K562 (cell line): ENCODE results near the gene GEMIN7. TPM values are rescaled to one million over a fixed set of nuclear protein-coding genes. Genes with fewer than 3 reads are reported as not detected.

ENCODE experiments used
- ATF1 ChIP-seq, 2 experiments: fragments of 450-650 bp in 1 of 2; IDR thresholded peaks; 2 replicates each; pipeline ENCODE4 v1.6.1; 2016; ENCODE audit warnings: missing compliant biosample characterization in 1 of 2, missing genetic modification characterization in 1 of 2
- CAMTA2 ChIP-seq: fragments of 250-450 bp; sonication (Bioruptor Pico); conservative IDR thresholded peaks from 2 replicates; pipeline ENCODE4 v1.5.1; 2022
- CBX8 ChIP-seq: fragments of 200-600 bp; sonication (generic); IDR thresholded peaks from 2 replicates; pipeline ENCODE4 v1.6.1; 2012; ENCODE audit warnings: borderline replicate concordance, mixed run types, low read depth, mild to moderate bottlenecking, moderate library complexity, mixed read lengths, low read length, control low read depth, inconsistent platforms; ENCODE audit not compliant: poor library complexity, severe bottlenecking; ENCODE audit errors: extremely low read depth
- CXXC5 ChIP-seq: fragments of 250-450 bp; sonication (Bioruptor Pico); IDR thresholded peaks from 2 replicates; pipeline ENCODE4 v1.8.0; 2022; ENCODE audit warnings: inconsistent platforms, mild to moderate bottlenecking, moderate library complexity
- FOS ChIP-seq: IDR thresholded peaks from 3 replicates; pipeline ENCODE4 v1.6.1; 2011; ENCODE audit not compliant: insufficient read length; ENCODE audit errors: extremely low read depth
- FOXP1 ChIP-seq: sonication (generic); formaldehyde crosslinking; IDR thresholded peaks from 2 replicates; pipeline ENCODE4 v1.8.0; 2022; ENCODE audit warnings: mild to moderate bottlenecking, missing genetic modification reagents
- HOXB6 ChIP-seq: fragments of 250-450 bp; sonication (Bioruptor Pico); IDR thresholded peaks from 2 replicates; pipeline ENCODE4 v1.5.1; 2022; ENCODE audit warnings: mild to moderate bottlenecking, borderline replicate concordance
- IRF1 ChIP-seq: sonication (generic); formaldehyde crosslinking; IDR thresholded peaks from 2 replicates; pipeline ENCODE4 v1.8.0; 2022; ENCODE audit warnings: missing genetic modification reagents, mild to moderate bottlenecking, borderline replicate concordance
- IRF9 ChIP-seq: fragments of 450-650 bp; IDR thresholded peaks from 2 replicates; pipeline ENCODE4 v1.6.1; 2016; ENCODE audit warnings: missing biosample characterization, missing genetic modification characterization
- KAT2B ChIP-seq: IDR thresholded peaks from one replicate; pipeline ENCODE4 v1.6.1; 2012; ENCODE audit warnings: low read depth, mild to moderate bottlenecking, control low read depth, inconsistent platforms, low read length, moderate library complexity
- KDM2B ChIP-seq: fragments of 250-450 bp; sonication (Bioruptor Pico); IDR thresholded peaks from 2 replicates; pipeline ENCODE4 v1.8.0; 2021; ENCODE audit warnings: mild to moderate bottlenecking, moderate library complexity
- PTRF ChIP-seq: fragments of 450-650 bp; IDR thresholded peaks from 2 replicates; pipeline ENCODE4 v1.6.1; 2016; ENCODE audit warnings: mild to moderate bottlenecking, missing genetic modification characterization, missing compliant biosample characterization
- RCOR1 ChIP-seq, 2 experiments: IDR thresholded peaks; 2 replicates each; pipeline ENCODE4 v1.6.1; 2012; ENCODE audit warnings: low read depth in 2 of 2, low read length in 2 of 2, borderline replicate concordance in 1 of 2, improper control_type of control experiment in 1 of 2
- SRSF1 ChIP-seq: fragments of 200-400 bp; formaldehyde crosslinking; IDR thresholded peaks from 2 replicates; pipeline ENCODE4 v1.6.1; 2017; ENCODE audit warnings: mild to moderate bottlenecking, low read depth, low read length, moderate library complexity
- TAL1 ChIP-seq: fragments of 450-650 bp; IDR thresholded peaks from 2 replicates; pipeline ENCODE4 v1.6.1; 2016; ENCODE audit warnings: mild to moderate bottlenecking
- TBL1XR1 ChIP-seq, 2 experiments: IDR thresholded peaks; 2 replicates each; pipeline ENCODE4 v1.6.1; 2012; ENCODE audit warnings: improper control_type of control experiment in 2 of 2, low read length in 2 of 2, mild to moderate bottlenecking in 1 of 2
- THRAP3 ChIP-seq: fragments of 450-650 bp; IDR thresholded peaks from 2 replicates; pipeline ENCODE4 v1.6.1; 2016; ENCODE audit warnings: mild to moderate bottlenecking, inconsistent platforms, borderline replicate concordance
- XRCC3 ChIP-seq: fragments of 450-650 bp; IDR thresholded peaks from 2 replicates; pipeline ENCODE4 v1.6.1; 2017; ENCODE audit warnings: mild to moderate bottlenecking, moderate library complexity
- YY1 ChIP-seq, 3 experiments: IDR thresholded peaks; 2 replicates each; pipeline ENCODE4 v1.6.1; 2011; ENCODE audit warnings: low read length in 2 of 3, mild to moderate bottlenecking in 2 of 3, moderate library complexity in 2 of 3, borderline replicate concordance in 1 of 3, control low read depth in 1 of 3, low read depth in 1 of 3; ENCODE audit not compliant: insufficient read depth in 3 of 3, insufficient replicate concordance in 2 of 3, control insufficient read depth in 1 of 3, insufficient read length in 1 of 3; ENCODE audit errors: extremely low read depth in 1 of 3
- ZFX ChIP-seq: sonication (generic); formaldehyde crosslinking; IDR thresholded peaks from 2 replicates; pipeline ENCODE4 v1.8.0; 2022; ENCODE audit warnings: mild to moderate bottlenecking, missing genetic modification reagents, moderate library complexity
- ZNF121 ChIP-seq: sonication (generic); formaldehyde crosslinking; conservative IDR thresholded peaks from 2 replicates; pipeline ENCODE4 v1.8.0; 2022; ENCODE audit warnings: missing genetic modification reagents
- ZNF143 ChIP-seq: sonication (generic); formaldehyde crosslinking; IDR thresholded peaks from 2 replicates; pipeline ENCODE4 v1.9.0; 2022; ENCODE audit warnings: mild to moderate bottlenecking, missing genetic modification reagents
- ZNF696 ChIP-seq: fragments of 250-450 bp; sonication (Bioruptor Pico); conservative IDR thresholded peaks from 2 replicates; pipeline ENCODE4 v1.4.0; 2020; ENCODE audit warnings: mild to moderate bottlenecking, moderate library complexity
- ZNF79 ChIP-seq: fragments of 250-450 bp; sonication (Bioruptor Pico); IDR thresholded peaks from 2 replicates; pipeline ENCODE4 v1.4.0; 2020; ENCODE audit warnings: low read depth, mild to moderate bottlenecking, moderate library complexity
- polyA plus RNA-seq, 8 experiments: library from polyadenylated mRNA; depleted of rRNA in 4 of 8; stranded (reverse) in 5 of 8; unstranded in 3 of 8; fragments of >200 nt; fragmentation: Nextera tagmentation in 2 of 8; fragmentation: Illumina TruSeq in 1 of 8; extraction: Ambion mirVana in 2 of 8; extraction: Trizol in 1 of 8; gene quantifications; 2 replicates each; pipeline versions ENCODE4 v1.2.1 to v1.2.3, GENCODE V29; 2011 to 2014; ENCODE audit warnings: inconsistent platforms in 1 of 8, missing spikeins in 1 of 8
- total RNA-seq, 7 experiments: library from RNA; depleted of rRNA in 6 of 7; stranded (reverse); fragments of >200 nt in 6 of 7; fragmentation: Illumina TruSeq in 2 of 7; extraction: Trizol in 2 of 7; gene quantifications; 2 replicates each; pipeline versions ENCODE4 v1.2.1 to v1.2.3, GENCODE V29; 2011 to 2021; ENCODE audit warnings: low replicate concordance in 1 of 7

The GEMIN7 gene
- total and polyA plus RNA-seq, 9 of the 15 experiments (the other 6 are each of a cell fraction or from before 2014, with no cell fraction given), result 23.1 to 124 (median 54.9) TPM

- TF ChIP-seq TAL1, result no peak
- TF ChIP-seq FOXP1 (CRISPR knock-in tag), result no peak
- peak; percentile 31 for TF ChIP-seq CXXC5 (CRISPR knock-in tag)
- TF ChIP-seq KAT2B, result no peak
- peak; percentile 43 for TF ChIP-seq ZFX (CRISPR knock-in tag)
- TF ChIP-seq TBL1XR1 (IDR thresholded peaks at IDR 0.05; ENCODE audit: low read length in 2 of 2), result 0 out of 4 replicates have a peak, but pooled peaks of 1 of the 2 experiments have one; percentile 32
- no peak for TF ChIP-seq PTRF
- no peak for TF ChIP-seq SRSF1
- TF ChIP-seq XRCC3, result no peak
- TF ChIP-seq CBX8, result no peak
- no peak for TF ChIP-seq KDM2B (CRISPR knock-in tag)
- no peak for TF ChIP-seq IRF1
- no peak for TF ChIP-seq ZNF696 (CRISPR knock-in tag)
- TF ChIP-seq ZNF121 (CRISPR knock-in tag), result no peak
- no peak for TF ChIP-seq CAMTA2
- TF ChIP-seq YY1 (IDR thresholded peaks at IDR 0.05; ENCODE audit: borderline replicate concordance in 1 of 3, control insufficient read depth in 1 of 3, extremely low read depth in 1 of 3, insufficient read depth in 3 of 3, insufficient read length in 1 of 3, insufficient replicate concordance in 2 of 3, low read depth in 1 of 3, low read length in 2 of 3), result peak in 1 of 3 experiments; percentile 7
- TF ChIP-seq IRF9 (tag), result no peak
- TF ChIP-seq THRAP3, result no peak
- TF ChIP-seq FOS, result peak; percentile 73
- TF ChIP-seq ATF1 (CRISPR knock-in tag; IDR thresholded peaks at IDR 0.05), result no peak
- TF ChIP-seq ATF1 (tag; IDR thresholded peaks at IDR 0.05), result 0 out of 2 replicates have a peak, but pooled peaks have one; percentile 32
- no peak for TF ChIP-seq HOXB6
- TF ChIP-seq ZNF79 (CRISPR knock-in tag), result no peak
- peak in 1 of 2 experiments; percentile 91; a peak in 2 of 4 replicates for TF ChIP-seq RCOR1 (IDR thresholded peaks at IDR 0.05; ENCODE audit: borderline replicate concordance in 1 of 2, low read depth in 2 of 2, low read length in 2 of 2)
- no peak for TF ChIP-seq ZNF143
These were observed 18.9 kb downstream of the GEMIN7 start (continued) for GRCh38 chr19:45097776-45098520.
